ENCODE results near the gene ATP1B2.

Gene ATP1B2

DNA sequence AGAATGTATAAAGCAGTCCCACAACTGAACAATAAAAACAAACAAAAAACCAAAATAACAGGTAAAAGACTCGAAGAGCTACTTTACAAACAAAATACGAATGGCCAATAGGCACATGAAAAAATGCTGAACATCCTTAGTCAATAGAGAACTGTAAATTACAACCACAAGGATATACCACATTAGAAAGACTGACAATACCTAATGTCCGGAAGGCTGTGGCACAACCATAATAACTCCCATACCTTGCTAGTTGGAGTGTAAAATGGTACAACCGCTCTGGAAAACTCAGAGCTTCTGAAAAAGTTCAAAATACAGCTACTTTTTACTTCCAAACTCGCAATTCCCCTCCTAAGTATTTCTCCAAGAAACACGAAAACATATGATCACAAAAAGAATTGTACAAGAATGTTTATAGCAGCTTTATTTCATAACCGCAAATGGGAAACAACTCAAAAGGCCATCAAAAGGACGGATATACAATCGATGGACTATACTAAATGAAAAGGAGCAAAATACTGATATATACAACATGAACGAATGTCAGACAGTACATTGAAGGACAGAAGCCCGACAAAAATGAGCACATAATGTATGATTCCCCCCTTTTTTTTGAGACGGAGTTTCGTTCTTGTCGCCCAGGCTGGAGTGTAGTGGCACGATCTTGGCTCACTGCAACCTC, 34.3 kb downstream of the ATP1B2 start:
- H3K9me3 ChIP-seq (ENCODE audit: control insufficient read depth, insufficient read depth, low read length) = no peaks in the 10 kb centered on the region
- H3K4me1 ChIP-seq (ENCODE audit: control insufficient read depth, insufficient read depth, low read length) = no peaks in the 10 kb centered on the region
- no peak overlapping the region for H3K27ac ChIP-seq (ENCODE audit: low read length)
- no peak for DNase-seq (ENCODE audit: low read depth, low spot score)
- no peak overlapping the region; the same call in 1 of the 2 replicates for H3K4me3 ChIP-seq (ENCODE audit: low read length)
- no peaks in the 10 kb centered on the region for H3K27me3 ChIP-seq (ENCODE audit: control insufficient read depth, insufficient read depth, low read length)
- H3K36me3 ChIP-seq (ENCODE audit: control insufficient read depth, insufficient read depth, low read length) = no peaks in the 10 kb centered on the region
- no CpG with 5 or more reads among the region's 15 CpGs for WGBS (ENCODE audit: insufficient coverage, insufficient read length)

DNA sequence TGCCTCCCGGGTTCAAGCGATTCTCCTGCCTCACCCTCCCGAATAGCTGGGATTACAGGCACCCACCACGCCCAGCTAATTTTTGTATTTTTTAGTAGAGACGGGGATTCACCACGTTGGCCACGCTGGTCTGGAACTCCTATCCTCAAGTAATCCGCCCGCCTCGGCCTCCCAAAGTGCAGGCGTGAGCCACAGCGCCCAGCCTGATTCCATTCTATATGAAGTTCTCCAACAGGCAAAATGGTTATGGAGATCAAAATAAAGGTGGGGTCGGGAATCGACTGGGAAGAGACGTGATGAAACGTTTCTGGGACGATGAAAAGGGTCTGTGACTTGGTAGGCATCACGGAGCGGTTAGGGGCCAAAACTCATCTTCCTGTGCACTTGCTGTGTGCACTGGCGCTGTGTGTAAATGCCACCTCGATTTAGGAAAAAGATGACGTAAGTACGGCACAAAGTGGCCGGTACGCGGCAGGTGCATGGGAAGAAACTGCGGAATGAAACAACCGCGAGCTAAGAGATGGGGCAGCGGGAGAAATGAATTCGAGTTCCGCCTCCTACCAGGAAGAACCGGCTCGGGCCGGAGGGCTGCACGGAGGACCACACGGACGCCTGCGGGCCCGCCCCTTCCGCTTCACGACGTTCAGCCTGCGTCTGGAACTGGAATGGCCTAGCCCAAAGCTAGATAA, 35.0 kb downstream of the ATP1B2 start:
- DNase-seq (ENCODE audit: low read depth, low spot score) = peak; percentile 68
- no peaks in the 10 kb centered on the region for H3K27me3 ChIP-seq (ENCODE audit: control insufficient read depth, insufficient read depth, low read length)
- no peak overlapping the region for H3K27ac ChIP-seq (ENCODE audit: low read length)
- H3K36me3 ChIP-seq (ENCODE audit: control insufficient read depth, insufficient read depth, low read length) = no peaks in the 10 kb centered on the region
- no CpG with 5 or more reads among the region's 44 CpGs for WGBS (ENCODE audit: insufficient coverage, insufficient read length)
- H3K4me3 ChIP-seq (ENCODE audit: low read length) = peak overlapping the region; percentile 82; the same call in 1 of the 2 replicates
- no peaks in the 10 kb centered on the region for H3K4me1 ChIP-seq (ENCODE audit: control insufficient read depth, insufficient read depth, low read length)
- H3K9me3 ChIP-seq (ENCODE audit: control insufficient read depth, insufficient read depth, low read length) = no peaks in the 10 kb centered on the region

DNA sequence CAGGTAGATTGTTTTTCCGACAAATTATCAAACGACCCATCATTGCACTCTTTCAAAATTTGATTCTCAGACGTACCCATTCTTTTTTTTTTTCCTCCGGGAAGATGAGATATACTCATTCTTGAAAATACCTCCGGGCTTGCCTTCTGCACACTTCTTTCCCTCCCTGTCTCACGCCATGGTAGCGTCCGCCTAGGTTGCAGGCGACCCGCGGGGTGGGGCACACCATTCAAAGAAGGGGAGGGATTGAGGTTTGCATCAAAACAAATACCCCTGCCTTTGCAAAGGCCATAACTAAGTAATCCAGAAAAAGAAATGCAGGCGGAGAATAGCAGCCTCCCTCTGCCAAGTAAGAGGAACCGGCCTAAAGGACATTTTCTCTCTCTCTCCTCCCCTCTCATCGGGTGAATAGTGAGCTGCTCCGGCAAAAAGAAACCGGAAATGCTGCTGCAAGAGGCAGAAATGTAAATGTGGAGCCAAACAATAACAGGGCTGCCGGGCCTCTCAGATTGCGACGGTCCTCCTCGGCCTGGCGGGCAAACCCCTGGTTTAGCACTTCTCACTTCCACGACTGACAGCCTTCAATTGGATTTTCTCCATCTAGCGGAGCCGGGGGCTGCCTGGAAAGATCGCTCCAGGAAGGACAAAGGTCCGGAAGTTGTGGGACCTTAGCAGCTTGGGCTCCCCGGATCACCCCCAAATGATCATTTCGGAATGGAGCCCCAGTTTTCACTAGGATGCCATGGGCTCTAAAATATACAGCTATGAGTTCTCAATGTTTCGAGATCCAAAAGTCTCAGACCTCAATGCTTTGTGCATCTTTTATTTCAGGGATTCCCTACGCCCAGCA, 35.7 kb downstream of the ATP1B2 start:
- Histone ChIP-seq H3K27ac (ENCODE audit: low read length) (no peak overlapping the region), H3K9me3 (ENCODE audit: control insufficient read depth, insufficient read depth, low read length) (no peaks in the 10 kb centered on the region), H3K27me3 (ENCODE audit: control insufficient read depth, insufficient read depth, low read length) (no peaks in the 10 kb centered on the region), H3K36me3 (ENCODE audit: control insufficient read depth, insufficient read depth, low read length) (no peaks in the 10 kb centered on the region), H3K4me3 (ENCODE audit: low read length) (peak overlapping the region; percentile 82), H3K4me1 (ENCODE audit: control insufficient read depth, insufficient read depth, low read length) (no peaks in the 10 kb centered on the region)
- no CpG with 5 or more reads among the region's 30 CpGs for WGBS (ENCODE audit: insufficient coverage, insufficient read length)
- DNase-seq (ENCODE audit: low read depth, low spot score) = no peak

DNA sequence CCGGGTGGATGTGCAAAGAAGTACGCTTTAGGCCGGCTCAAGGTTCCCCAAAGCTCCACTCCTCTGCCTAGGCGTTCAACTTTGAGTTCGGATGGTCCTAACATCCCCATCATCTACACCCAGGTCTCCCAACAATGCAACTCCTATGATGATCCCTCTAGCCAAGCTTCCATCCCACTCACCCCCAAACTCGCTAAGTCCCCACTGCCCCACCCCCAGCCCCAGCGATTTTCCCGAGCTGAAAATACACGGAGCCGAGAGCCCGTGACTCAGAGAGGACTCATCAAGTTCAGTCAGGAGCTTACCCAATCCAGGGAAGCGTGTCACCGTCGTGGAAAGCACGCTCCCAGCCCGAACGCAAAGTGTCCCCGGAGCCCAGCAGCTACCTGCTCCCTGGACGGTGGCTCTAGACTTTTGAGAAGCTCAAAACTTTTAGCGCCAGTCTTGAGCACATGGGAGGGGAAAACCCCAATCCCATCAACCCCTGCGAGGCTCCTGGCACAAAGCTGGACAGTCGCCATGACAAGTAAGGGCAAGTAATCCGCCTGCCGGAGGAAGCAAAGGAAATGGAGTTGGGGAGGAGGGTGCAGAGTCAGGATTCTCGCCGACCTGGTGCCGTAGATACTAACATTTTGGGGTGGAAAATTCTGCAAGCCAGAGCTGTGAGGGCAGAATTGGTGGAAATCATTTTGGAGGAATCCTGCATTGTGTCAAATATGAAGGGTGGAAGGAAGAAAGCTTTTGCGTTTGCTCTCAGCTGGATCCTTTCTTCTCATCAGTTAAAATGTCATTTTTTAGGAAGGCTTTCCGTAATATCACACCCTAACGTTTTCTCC, 36.6 kb downstream of the ATP1B2 start, which contains the start of gene TP53:
TP53 (minus strand) TSS at position 419 of the 836 bp plus-strand sequence. CDS start 10,896 bp downstream, outside the sequence.
- Histone ChIP-seq H3K4me3 (ENCODE audit: low read length) (peak within 1 kb of the TSS; percentile 82), H3K4me1 (ENCODE audit: control insufficient read depth, insufficient read depth, low read length) (no peaks in the 10 kb centered on the region), H3K27ac (ENCODE audit: low read length) (no peak within 1 kb of the TSS), H3K27me3 (ENCODE audit: control insufficient read depth, insufficient read depth, low read length) (no peaks in the 10 kb centered on the region), H3K36me3 (ENCODE audit: control insufficient read depth, insufficient read depth, low read length) (no peaks in the 10 kb centered on the region), H3K9me3 (ENCODE audit: control insufficient read depth, insufficient read depth, low read length) (no peaks in the 10 kb centered on the region)
- peak; percentile 93 for DNase-seq (ENCODE audit: low read depth, low spot score)
- WGBS (ENCODE audit: insufficient coverage, insufficient read length) = 100% methylated on average over 1 of the region's 30 CpGs

DNA sequence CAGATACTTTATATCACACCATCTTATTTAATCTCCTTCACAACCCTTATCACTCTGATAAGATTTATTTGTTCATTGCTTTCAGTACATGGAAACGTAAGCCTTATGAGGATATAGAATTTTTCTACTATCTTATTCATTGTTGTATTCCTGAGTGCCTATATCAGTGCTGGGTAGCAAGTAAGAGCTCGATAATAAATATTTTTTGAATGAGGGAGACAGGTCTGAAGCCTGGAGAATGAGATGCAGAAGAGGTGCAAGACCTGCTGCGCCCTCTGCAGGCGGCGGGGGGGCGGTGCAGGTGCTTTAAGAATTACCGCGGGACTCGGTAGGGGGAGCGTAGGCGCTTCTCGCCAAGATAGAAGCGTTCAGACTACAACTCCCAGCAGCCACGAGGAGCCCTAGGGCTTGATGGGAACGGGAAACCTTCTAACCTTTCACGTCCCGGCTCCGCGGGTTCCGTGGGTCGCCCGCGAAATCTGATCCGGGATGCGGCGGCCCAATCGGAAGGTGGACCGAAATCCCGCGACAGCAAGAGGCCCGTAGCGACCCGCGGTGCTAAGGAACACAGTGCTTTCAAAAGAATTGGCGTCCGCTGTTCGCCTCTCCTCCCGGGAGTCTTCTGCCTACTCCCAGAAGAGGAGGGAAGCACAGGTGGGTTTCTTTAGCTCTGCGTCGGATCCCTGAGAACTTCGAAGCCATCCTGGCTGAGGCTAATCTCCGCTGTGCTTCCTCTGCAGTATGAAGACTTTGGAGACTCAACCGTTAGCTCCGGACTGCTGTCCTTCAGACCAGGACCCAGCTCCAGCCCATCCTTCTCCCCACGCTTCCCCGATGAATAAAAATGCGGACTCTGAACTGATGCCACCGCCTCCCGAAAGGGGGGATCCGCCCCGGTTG, 37.4 kb downstream of the ATP1B2 start, which contains the start of gene WRAP53:
WRAP53 (plus strand) TSS at position 570 of the 900 bp plus-strand sequence; CDS start at position 742, 172 bp downstream.
- Histone ChIP-seq H3K27me3 (ENCODE audit: control insufficient read depth, insufficient read depth, low read length) (no peaks in the 10 kb centered on the region), H3K36me3 (ENCODE audit: control insufficient read depth, insufficient read depth, low read length) (no peaks in the 10 kb centered on the region), H3K4me3 (ENCODE audit: low read length) (peak within 1 kb of the TSS; percentile 82), H3K4me1 (ENCODE audit: control insufficient read depth, insufficient read depth, low read length) (no peaks in the 10 kb centered on the region), H3K27ac (ENCODE audit: low read length) (no peak within 1 kb of the TSS), H3K9me3 (ENCODE audit: control insufficient read depth, insufficient read depth, low read length) (no peaks in the 10 kb centered on the region)
- peak; percentile 97 for DNase-seq (ENCODE audit: low read depth, low spot score)
- no CpG with 5 or more reads among the region's 51 CpGs for WGBS (ENCODE audit: insufficient coverage, insufficient read length)

DNA sequence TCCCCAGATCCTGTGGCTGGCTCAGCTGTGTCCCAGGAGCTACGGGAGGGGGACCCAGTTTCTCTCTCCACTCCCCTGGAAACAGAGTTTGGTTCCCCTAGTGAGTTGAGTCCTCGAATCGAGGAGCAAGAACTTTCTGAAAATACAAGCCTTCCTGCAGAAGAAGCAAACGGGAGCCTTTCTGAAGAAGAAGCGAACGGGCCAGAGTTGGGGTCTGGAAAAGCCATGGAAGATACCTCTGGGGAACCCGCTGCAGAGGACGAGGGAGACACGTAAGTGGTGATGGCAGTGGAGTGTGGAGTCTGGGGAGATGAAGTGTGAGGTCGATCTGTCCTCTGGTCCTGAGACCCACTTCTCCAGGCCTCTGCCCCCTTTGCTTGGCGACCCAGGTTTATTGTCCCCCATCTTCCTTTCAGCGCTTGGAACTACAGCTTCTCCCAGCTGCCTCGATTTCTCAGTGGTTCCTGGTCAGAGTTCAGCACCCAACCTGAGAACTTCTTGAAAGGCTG, 38.1 kb downstream of the ATP1B2 start:
- Histone ChIP-seq H3K36me3 (ENCODE audit: control insufficient read depth, insufficient read depth, low read length) (no peaks in the 10 kb centered on the region), H3K4me3 (ENCODE audit: low read length) (peak overlapping the region; percentile 59), H3K4me1 (ENCODE audit: control insufficient read depth, insufficient read depth, low read length) (no peaks in the 10 kb centered on the region), H3K27ac (ENCODE audit: low read length) (no peak overlapping the region), H3K9me3 (ENCODE audit: control insufficient read depth, insufficient read depth, low read length) (no peaks in the 10 kb centered on the region), H3K27me3 (ENCODE audit: control insufficient read depth, insufficient read depth, low read length) (no peaks in the 10 kb centered on the region)
- DNase-seq (ENCODE audit: low read depth, low spot score) = no peak
- WGBS (ENCODE audit: insufficient coverage, insufficient read length) = no CpG with 5 or more reads among the region's 13 CpGs

DNA sequence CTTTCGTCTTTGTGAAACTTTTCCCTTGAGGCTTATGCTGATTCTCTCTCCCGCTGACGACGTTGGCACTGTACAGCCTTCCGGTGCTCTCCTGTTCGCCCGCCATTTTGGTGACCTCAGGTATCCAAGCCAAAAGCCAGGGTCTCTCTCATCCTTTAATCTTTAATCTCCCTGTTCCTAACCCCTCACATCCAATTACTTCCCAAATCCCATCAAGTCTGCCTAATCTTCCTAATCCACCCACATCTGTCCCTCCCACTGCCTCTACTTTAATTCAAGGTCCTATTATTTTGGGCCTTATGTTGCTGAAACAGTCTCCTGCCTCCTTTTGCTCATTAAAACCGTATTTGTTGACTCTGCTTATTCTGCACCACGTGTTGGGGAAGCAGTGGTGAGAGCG, 44.9 kb downstream of the ATP1B2 start:
- Histone ChIP-seq H3K4me3 (ENCODE audit: low read length) (no peak overlapping the region), H3K27ac (ENCODE audit: low read length) (no peak overlapping the region), H3K27me3 (ENCODE audit: control insufficient read depth, insufficient read depth, low read length) (no peaks in the 10 kb centered on the region), H3K4me1 (ENCODE audit: control insufficient read depth, insufficient read depth, low read length) (no peaks in the 10 kb centered on the region), H3K36me3 (ENCODE audit: control insufficient read depth, insufficient read depth, low read length) (no peaks in the 10 kb centered on the region), H3K9me3 (ENCODE audit: control insufficient read depth, insufficient read depth, low read length) (no peaks in the 10 kb centered on the region)
- WGBS (ENCODE audit: insufficient coverage, insufficient read length) = no CpG with 5 or more reads among the region's 10 CpGs
- DNase-seq (ENCODE audit: low read depth, low spot score) = no peak

DNA sequence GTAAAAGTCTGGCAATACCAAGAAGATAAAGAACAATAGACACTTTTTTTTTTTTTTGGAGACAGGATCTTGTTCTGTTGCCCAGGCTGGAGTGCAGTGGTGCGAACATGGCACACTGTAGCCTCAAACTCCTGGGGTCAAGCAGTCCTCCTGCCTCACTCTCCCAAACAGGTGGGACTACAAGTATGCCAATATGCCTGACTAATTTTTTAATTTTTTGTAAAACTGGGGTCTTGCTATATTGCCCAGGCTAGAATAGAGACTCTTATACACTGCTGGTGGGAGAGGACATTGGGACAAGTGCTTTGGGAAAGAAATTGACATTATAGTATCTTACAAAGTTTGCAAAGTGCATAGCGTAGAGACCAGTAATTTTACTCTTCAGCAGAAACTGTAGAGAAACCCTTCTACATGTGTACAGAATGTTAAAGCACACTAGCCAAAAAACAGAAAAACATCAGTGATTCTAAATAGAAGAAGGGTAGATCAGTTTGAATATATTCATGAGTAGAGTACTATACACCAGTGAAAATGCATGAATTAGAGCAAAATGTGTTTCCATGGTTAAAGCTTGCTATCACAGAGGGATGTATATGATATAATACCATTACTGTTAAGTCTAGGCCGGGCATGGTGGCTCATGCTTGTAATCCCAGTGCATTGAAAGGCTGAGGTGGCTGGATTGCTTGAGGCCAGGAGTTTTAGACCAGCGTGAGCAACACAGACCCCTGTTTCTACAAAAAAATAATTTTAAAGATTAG, 47.3 kb downstream of the ATP1B2 start:
- Histone ChIP-seq H3K9me3 (ENCODE audit: control insufficient read depth, insufficient read depth, low read length) (no peaks in the 10 kb centered on the region), H3K27me3 (ENCODE audit: control insufficient read depth, insufficient read depth, low read length) (no peaks in the 10 kb centered on the region), H3K36me3 (ENCODE audit: control insufficient read depth, insufficient read depth, low read length) (no peaks in the 10 kb centered on the region; the same call in 1 of the 2 replicates), H3K4me1 (ENCODE audit: control insufficient read depth, insufficient read depth, low read length) (peaks cover under 1% of the 10 kb centered on the region; the same call in 1 of the 2 replicates), H3K4me3 (ENCODE audit: low read length) (no peak overlapping the region), H3K27ac (ENCODE audit: low read length) (no peak overlapping the region)
- WGBS (ENCODE audit: insufficient coverage, insufficient read length) = no CpG with 5 or more reads among the region's 4 CpGs
- DNase-seq (ENCODE audit: low read depth, low spot score) = no peak
